K562 (cell line): ENCODE measurements around the gene TSTD1. TPM values are rescaled to one million over a fixed set of nuclear protein-coding genes. Genes with fewer than 3 reads are reported as not detected.
A peak's percentile ranks its signal among the peaks of the same experiment; 100 is the strongest.

ENCODE experiments used
- ARNT ChIP-seq, 2 experiments: fragments of 450-650 bp; IDR thresholded peaks; 2 replicates each; pipeline ENCODE4 v1.6.1; 2016; ENCODE audit warnings: mild to moderate bottlenecking in 1 of 2
- C11orf30 ChIP-seq: fragments of 450-650 bp; IDR thresholded peaks from 2 replicates; pipeline ENCODE4 v1.6.1; 2016; ENCODE audit warnings: low read depth, mild to moderate bottlenecking
- ELF2 ChIP-seq: fragments of 250-450 bp; sonication (Bioruptor Pico); IDR thresholded peaks from 2 replicates; pipeline ENCODE4 v1.5.0; 2021; ENCODE audit warnings: mild to moderate bottlenecking
- ETS2 ChIP-seq: IDR thresholded peaks from 2 replicates; pipeline ENCODE4 v1.6.1; 2016; ENCODE audit warnings: borderline replicate concordance, missing genetic modification characterization, mild to moderate bottlenecking, moderate library complexity, missing compliant biosample characterization; ENCODE audit not compliant: poor library complexity, severe bottlenecking
- KDM1A ChIP-seq, 2 experiments: fragments of 450-650 bp; IDR thresholded peaks; 2 replicates each; pipeline ENCODE4 v1.6.1; 2016; ENCODE audit warnings: mild to moderate bottlenecking in 2 of 2
- MAFG ChIP-seq: fragments of 450-650 bp; conservative IDR thresholded peaks from 2 replicates; pipeline ENCODE4 v1.6.1; 2016; ENCODE audit warnings: missing genetic modification characterization, missing compliant biosample characterization
- MTA2 ChIP-seq: fragments of 450-650 bp; IDR thresholded peaks from 2 replicates; pipeline ENCODE4 v1.6.1; 2016; ENCODE audit warnings: low read depth
- MTA3 ChIP-seq: fragments of 450-650 bp; formaldehyde crosslinking; IDR thresholded peaks from 2 replicates; pipeline ENCODE4 v1.6.1; 2017; ENCODE audit warnings: mild to moderate bottlenecking, borderline replicate concordance
- NR2C2 ChIP-seq, 2 experiments: fragments of 200-800 bp in 1 of 2; sonication (Bioruptor generic) in 1 of 2; sonication (generic) in 1 of 2; formaldehyde crosslinking in 1 of 2; IDR thresholded peaks; 2 replicates each; pipeline versions ENCODE4 v1.6.1 to v1.8.0; 2016 to 2022; ENCODE audit warnings: mild to moderate bottlenecking in 1 of 2, missing compliant biosample characterization in 1 of 2, missing genetic modification characterization in 1 of 2, missing genetic modification reagents in 1 of 2
- TCF3 ChIP-seq: sonication (generic); formaldehyde crosslinking; IDR thresholded peaks from 2 replicates; pipeline ENCODE4 v1.4.0; 2020; ENCODE audit warnings: mild to moderate bottlenecking, missing genetic modification reagents
- ZC3H8 ChIP-seq: fragments of 450-650 bp; IDR thresholded peaks from 2 replicates; pipeline ENCODE4 v1.6.1; 2017
- ZKSCAN8 ChIP-seq: fragments of 200-800 bp; sonication (Bioruptor generic); IDR thresholded peaks from 2 replicates; pipeline ENCODE4 v1.6.1; 2016; ENCODE audit warnings: missing genetic modification characterization, missing compliant biosample characterization
- ZNF253 ChIP-seq: fragments of 250-450 bp; sonication (Bioruptor Pico); conservative IDR thresholded peaks from 2 replicates; pipeline ENCODE4 v1.6.1; 2021; ENCODE audit warnings: mild to moderate bottlenecking
- ZNF444 ChIP-seq: fragments of 250-450 bp; sonication (Bioruptor Pico); IDR thresholded peaks from 2 replicates; pipeline ENCODE4 v1.4.0; 2020; ENCODE audit warnings: mild to moderate bottlenecking, moderate library complexity
- ZNF717 ChIP-seq: fragments of 250-450 bp; sonication (Bioruptor Pico); IDR thresholded peaks from 2 replicates; pipeline ENCODE4 v1.5.0; 2021
- polyA plus RNA-seq, 8 experiments: library from polyadenylated mRNA; depleted of rRNA in 4 of 8; stranded (reverse) in 5 of 8; unstranded in 3 of 8; fragments of >200 nt; fragmentation: Nextera tagmentation in 2 of 8; fragmentation: Illumina TruSeq in 1 of 8; extraction: Ambion mirVana in 2 of 8; extraction: Trizol in 1 of 8; gene quantifications; 2 replicates each; pipeline versions ENCODE4 v1.2.1 to v1.2.3, GENCODE V29; 2011 to 2014; ENCODE audit warnings: inconsistent platforms in 1 of 8, missing spikeins in 1 of 8
- total RNA-seq, 7 experiments: library from RNA; depleted of rRNA in 6 of 7; stranded (reverse); fragments of >200 nt in 6 of 7; fragmentation: Illumina TruSeq in 2 of 7; extraction: Trizol in 2 of 7; gene quantifications; 2 replicates each; pipeline versions ENCODE4 v1.2.1 to v1.2.3, GENCODE V29; 2011 to 2021; ENCODE audit warnings: low replicate concordance in 1 of 7
- TF ChIP-seq, protein P1 (sequence below): sonication (generic); formaldehyde crosslinking; IDR thresholded peaks from 2 replicates; pipeline ENCODE4 v1.8.1; 2023; ENCODE audit warnings: mild to moderate bottlenecking, missing genetic modification reagents
- TF ChIP-seq, protein P2 (sequence below): fragments of 200-600 bp; sonication (generic); IDR thresholded peaks from one replicate; pipeline ENCODE4 v1.6.1; 2012; ENCODE audit warnings: mild to moderate bottlenecking, low read depth, low read length, inconsistent platforms

Gene TSTD1
- total and polyA plus RNA-seq, 9 of the 15 experiments (the other 6 are each of a cell fraction or from before 2014, with no cell fraction given), result 0.23 to 0.53 TPM; not detected in 7

GRCh38 chr1:161009602-161010211, 29.1 kb downstream of the TSTD1 start (continued):
- TF ChIP-seq TCF3 (CRISPR knock-in tag) (peak; percentile 89), MAFG (tag) (no peak; the same call in 1 of the 2 replicates), KDM1A (IDR thresholded peaks at IDR 0.05) (peak; percentile 92 to 94), ZNF253 (no peak), ETS2 (tag) (no peak), MTA2 (peak; percentile 78), C11orf30 (peak; percentile 57), ZNF444 (CRISPR knock-in tag) (no peak), ZKSCAN8 (no peak), ZC3H8 (no peak), ELF2 (CRISPR knock-in tag) (no peak), ARNT (IDR thresholded peaks at IDR 0.05) (0 out of 4 replicates have a peak, but pooled peaks of 1 of the 2 experiments have one; percentile 40), ZNF717 (CRISPR knock-in tag) (no peak), NR2C2 (CRISPR knock-in tag; IDR thresholded peaks at IDR 0.05) (no peak), NR2C2 (tag; IDR thresholded peaks at IDR 0.05) (peak; percentile 22; the same call in 1 of the 2 replicates), MTA3 (peak; percentile 49; the same call in 1 of the 2 replicates)
- TF ChIP-seq, protein P1, sequence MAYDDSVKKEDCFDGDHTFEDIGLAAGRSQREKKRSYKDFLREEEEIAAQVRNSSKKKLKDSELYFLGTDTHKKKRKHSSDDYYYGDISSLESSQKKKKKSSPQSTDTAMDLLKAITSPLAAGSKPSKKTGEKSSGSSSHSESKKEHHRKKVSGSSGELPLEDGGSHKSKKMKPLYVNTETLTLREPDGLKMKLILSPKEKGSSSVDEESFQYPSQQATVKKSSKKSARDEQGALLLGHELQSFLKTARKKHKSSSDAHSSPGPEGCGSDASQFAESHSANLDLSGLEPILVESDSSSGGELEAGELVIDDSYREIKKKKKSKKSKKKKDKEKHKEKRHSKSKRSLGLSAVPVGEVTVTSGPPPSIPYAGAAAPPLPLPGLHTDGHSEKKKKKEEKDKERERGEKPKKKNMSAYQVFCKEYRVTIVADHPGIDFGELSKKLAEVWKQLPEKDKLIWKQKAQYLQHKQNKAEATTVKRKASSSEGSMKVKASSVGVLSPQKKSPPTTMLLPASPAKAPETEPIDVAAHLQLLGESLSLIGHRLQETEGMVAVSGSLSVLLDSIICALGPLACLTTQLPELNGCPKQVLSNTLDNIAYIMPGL (CRISPR knock-in tag), result no peak
- TF ChIP-seq, protein P2, sequence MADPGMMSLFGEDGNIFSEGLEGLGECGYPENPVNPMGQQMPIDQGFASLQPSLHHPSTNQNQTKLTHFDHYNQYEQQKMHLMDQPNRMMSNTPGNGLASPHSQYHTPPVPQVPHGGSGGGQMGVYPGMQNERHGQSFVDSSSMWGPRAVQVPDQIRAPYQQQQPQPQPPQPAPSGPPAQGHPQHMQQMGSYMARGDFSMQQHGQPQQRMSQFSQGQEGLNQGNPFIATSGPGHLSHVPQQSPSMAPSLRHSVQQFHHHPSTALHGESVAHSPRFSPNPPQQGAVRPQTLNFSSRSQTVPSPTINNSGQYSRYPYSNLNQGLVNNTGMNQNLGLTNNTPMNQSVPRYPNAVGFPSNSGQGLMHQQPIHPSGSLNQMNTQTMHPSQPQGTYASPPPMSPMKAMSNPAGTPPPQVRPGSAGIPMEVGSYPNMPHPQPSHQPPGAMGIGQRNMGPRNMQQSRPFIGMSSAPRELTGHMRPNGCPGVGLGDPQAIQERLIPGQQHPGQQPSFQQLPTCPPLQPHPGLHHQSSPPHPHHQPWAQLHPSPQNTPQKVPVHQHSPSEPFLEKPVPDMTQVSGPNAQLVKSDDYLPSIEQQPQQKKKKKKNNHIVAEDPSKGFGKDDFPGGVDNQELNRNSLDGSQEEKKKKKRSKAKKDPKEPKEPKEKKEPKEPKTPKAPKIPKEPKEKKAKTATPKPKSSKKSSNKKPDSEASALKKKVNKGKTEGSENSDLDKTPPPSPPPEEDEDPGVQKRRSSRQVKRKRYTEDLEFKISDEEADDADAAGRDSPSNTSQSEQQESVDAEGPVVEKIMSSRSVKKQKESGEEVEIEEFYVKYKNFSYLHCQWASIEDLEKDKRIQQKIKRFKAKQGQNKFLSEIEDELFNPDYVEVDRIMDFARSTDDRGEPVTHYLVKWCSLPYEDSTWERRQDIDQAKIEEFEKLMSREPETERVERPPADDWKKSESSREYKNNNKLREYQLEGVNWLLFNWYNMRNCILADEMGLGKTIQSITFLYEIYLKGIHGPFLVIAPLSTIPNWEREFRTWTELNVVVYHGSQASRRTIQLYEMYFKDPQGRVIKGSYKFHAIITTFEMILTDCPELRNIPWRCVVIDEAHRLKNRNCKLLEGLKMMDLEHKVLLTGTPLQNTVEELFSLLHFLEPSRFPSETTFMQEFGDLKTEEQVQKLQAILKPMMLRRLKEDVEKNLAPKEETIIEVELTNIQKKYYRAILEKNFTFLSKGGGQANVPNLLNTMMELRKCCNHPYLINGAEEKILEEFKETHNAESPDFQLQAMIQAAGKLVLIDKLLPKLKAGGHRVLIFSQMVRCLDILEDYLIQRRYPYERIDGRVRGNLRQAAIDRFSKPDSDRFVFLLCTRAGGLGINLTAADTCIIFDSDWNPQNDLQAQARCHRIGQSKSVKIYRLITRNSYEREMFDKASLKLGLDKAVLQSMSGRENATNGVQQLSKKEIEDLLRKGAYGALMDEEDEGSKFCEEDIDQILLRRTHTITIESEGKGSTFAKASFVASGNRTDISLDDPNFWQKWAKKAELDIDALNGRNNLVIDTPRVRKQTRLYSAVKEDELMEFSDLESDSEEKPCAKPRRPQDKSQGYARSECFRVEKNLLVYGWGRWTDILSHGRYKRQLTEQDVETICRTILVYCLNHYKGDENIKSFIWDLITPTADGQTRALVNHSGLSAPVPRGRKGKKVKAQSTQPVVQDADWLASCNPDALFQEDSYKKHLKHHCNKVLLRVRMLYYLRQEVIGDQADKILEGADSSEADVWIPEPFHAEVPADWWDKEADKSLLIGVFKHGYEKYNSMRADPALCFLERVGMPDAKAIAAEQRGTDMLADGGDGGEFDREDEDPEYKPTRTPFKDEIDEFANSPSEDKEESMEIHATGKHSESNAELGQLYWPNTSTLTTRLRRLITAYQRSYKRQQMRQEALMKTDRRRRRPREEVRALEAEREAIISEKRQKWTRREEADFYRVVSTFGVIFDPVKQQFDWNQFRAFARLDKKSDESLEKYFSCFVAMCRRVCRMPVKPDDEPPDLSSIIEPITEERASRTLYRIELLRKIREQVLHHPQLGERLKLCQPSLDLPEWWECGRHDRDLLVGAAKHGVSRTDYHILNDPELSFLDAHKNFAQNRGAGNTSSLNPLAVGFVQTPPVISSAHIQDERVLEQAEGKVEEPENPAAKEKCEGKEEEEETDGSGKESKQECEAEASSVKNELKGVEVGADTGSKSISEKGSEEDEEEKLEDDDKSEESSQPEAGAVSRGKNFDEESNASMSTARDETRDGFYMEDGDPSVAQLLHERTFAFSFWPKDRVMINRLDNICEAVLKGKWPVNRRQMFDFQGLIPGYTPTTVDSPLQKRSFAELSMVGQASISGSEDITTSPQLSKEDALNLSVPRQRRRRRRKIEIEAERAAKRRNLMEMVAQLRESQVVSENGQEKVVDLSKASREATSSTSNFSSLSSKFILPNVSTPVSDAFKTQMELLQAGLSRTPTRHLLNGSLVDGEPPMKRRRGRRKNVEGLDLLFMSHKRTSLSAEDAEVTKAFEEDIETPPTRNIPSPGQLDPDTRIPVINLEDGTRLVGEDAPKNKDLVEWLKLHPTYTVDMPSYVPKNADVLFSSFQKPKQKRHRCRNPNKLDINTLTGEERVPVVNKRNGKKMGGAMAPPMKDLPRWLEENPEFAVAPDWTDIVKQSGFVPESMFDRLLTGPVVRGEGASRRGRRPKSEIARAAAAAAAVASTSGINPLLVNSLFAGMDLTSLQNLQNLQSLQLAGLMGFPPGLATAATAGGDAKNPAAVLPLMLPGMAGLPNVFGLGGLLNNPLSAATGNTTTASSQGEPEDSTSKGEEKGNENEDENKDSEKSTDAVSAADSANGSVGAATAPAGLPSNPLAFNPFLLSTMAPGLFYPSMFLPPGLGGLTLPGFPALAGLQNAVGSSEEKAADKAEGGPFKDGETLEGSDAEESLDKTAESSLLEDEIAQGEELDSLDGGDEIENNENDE, result no peak
